Measurements from ENCODE around the gene NKX1-1.
"Not testable (repeated sequence)": the region's sequence is repeated elsewhere in the genome, so short reads cannot be mapped to it uniquely, and the experiment has no call there.

Gene NKX1-1

DNA sequence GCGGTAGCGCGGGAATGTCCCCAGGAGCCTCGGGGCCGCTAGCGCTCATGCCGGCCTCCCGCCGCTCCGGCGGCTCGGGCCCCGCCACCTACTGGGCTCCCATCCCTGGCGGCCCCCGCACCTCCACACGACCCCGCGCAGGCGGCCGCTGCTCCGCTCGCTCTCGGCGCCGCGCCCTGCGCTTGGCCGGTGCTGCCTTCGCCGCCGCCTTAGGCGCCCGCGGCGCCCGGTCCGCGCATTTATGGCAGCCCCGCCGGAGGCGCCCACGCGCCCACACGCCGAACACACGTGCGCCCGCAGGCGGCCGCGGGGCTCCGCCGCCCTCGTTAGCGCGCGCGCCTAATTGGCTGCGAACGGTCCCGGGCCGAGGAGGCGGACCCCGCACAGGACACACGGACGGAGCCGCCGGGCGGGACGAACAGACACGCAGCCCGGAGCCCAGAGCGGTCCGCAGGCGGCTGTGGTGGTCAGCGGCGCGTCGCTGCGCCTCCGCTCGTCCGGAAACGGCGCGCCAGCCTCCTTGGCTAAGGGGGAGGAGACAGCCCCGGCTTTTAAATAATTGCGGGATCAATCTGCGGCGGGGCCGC, at the start of gene NKX1-1:
TSS of gene NKX1-1 (minus strand) at position 49 of the 587 bp plus-strand sequence. CDS start at position 49, 0 bp downstream.
- DNase-seq: no peak

GRCh38 chr4:1453731-1454130, 47.5 kb upstream of the NKX1-1 start:
- DNase-seq: no peak

- DNase-seq: no peak
Observed at GRCh38 chr4:1452431-1453051, 46.3 kb upstream of the NKX1-1 start.

DNA sequence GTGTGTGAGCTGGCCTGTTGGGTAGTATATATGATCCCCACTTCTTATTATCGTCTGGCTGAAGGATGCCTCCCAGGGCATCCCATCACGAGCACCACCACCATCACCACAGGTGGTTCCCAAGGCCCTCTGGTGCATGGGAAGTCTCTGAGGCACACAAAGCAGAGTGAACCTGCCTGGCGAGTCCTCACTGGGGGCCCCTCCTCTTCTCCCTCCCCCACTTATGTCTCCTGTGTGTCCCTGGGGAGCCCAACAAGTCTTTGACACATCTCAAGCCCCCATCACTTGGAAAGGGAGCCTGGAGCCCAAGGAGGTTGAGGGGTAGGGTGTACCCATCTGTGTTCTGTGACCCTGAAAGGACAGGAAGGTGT, 45.5 kb upstream of the NKX1-1 start:
- DNase-seq: no peak

DNA sequence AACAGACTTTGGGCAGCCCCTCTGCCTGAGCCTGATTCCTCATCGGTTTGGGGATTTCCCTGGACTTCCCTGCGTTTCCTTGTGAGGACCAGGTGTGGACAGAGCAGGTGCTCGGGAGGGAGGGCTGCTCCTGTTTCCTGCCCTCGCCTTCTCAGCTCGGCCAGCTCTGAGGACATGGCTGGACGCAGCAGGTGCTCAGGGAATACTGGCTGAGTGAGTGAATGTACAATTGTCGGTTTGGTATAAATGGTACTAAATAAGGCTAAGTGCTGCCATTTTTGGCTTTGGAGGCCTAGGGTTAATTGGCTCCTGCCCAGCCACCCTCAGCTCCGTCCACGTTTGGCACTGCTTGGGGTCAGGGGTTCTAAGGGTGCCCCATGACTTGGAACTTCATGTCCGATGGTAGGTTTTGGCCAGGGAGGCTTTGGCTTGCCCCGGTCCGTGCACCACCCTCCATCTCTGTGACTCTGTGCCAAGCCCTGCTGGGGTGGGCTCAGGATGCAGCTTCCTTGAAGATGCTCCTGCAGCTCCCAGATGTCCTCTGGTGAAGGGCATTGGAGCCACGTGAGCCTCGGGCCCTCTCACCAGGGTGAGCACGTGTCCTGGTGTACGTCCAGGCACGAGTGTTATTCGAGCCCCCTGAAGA, 45.0 kb upstream of the NKX1-1 start:
- DNase-seq: no peak

DNA sequence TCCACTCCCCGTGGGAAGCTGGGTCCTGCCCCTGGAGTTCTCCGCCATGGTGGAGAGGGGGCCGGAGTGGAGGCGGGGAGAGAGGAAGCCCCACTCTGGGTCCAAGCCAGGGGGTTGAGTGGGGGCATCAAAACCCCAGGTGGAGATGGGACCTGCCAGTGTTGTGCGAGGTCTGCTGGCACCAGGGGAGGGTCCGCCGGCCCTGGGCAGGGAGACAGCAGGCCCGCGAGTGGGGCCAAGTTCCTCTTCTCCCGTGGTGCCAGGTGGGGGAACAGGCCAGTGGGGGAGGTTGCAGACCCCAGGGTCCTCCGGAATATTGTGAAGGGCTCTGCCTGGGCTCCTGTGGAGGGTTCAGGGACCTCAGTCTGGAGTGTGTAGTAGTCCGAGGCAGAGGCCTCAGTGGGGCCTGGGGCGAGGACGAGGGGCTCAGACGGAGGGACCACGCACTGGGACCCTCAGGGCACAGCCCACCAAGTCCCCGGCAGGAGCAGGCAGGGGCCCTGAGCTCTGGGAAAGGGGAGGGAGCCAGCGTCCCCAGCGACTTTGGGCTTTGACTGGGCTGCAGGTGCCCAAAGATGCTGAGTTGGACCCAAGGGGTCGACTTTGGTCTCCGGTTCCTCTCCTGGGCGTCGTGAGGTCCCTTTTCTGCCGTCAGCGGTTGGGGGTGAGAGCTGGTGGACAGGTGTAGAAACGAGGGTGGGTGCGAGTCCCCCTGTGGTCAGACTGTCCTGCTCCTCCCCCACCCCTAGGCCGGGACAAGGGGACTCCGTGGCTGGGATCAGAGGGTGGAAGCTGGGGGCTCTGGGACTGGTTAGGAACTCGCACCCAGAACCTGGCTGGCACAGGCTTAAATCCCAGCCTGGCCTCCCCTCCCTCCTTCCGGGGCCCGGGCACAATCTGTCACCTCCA, 43.8 kb upstream of the NKX1-1 start:
- DNase-seq: no peak

DNA sequence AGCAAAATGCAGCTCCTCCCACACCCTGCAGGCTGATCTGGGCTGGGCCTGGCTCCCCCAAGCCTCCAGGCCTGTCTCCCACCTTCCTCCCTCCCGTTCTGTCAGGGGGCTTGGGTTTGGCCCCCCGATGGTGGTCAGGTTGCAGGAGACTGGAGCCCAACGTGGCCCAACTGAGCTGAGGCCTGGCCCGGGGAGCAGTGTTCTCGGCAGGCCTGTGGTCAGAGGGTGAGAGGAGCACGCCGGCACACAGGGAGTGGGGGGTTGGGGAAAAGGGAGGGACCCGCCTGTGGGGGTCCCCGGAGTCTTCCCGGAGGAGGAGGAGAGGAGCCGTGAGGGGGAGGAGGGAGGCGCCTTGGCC, 43.2 kb upstream of the NKX1-1 start:
- no peak for DNase-seq

GRCh38 chr4:1448589-1449420, 42.6 kb upstream of the NKX1-1 start:
- no peak for DNase-seq

- DNase-seq: no peak
Observed at GRCh38 chr4:1447676-1448588, 41.7 kb upstream of the NKX1-1 start.

DNA sequence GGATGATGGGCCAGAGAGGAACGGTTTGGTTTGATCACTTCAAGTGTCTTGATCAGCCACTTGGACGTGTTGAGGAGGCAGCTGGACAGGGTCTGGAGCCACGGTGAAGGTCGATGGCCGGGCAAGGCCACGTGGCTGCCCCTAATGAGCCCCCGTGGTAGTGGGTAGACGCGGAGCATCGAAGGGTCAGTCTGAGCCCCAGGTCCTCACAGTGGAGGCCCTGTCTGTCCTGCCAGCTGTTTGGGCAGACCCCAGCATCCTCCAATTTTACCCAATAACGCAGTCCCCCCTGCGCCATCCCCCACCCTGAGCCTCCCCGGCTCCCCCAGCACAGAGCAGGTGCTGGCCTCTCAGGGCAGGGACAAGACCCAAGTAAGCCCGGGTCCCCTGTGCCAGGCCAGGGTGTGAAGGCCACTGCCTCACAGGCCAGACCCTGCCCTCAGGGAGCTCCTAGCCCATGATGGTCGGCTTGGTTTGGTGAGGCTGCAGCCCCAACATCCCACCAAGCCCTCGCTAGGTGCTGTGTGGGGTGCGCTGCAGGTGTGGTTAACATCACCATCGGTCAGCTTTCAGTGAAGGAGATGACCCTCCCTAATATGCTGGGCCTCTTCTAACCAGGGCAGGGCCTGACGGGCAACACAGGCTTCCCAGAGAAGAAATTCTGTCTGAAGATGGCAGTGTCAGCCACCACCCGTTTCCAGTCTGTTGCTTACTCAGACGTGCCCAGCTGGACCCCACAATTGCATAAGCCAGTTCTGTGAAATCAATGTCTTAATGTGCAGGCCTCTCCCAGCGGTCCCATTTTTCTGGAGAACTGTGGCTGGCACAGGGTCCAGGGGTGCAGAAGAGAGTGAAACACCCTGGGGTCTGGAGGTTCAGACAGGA, 40.5 kb upstream of the NKX1-1 start:
- no peak for DNase-seq

GRCh38 chr4:1445716-1446445, 39.6 kb upstream of the NKX1-1 start:
- no peak for DNase-seq

- not testable (repeated sequence) for DNase-seq
Observed at GRCh38 chr4:1443688-1444172, 37.5 kb upstream of the NKX1-1 start.

DNA sequence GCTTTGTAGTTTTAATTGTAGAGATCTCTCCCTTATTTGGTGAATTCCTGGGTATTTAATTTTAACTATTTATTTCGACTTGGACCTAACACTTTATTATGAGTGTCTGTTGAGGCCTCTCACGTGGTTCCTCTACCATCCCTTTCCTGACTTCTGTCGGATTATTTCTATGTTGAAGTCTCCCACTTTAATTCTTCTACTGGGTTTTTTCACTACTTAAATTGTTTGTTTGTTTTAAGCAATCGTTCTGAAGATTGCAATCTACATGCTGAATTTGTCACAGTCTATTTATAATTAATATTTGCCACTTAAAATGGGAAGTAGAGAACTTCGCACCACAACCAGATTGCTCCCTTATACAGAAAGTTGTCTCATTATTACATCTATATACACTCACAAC, 20.8 kb upstream of the NKX1-1 start:
- DNase-seq: no peak

- DNase-seq: no peak
Observed at GRCh38 chr4:1421657-1422056, 15.4 kb upstream of the NKX1-1 start.

- no peak for DNase-seq
Observed at GRCh38 chr4:1419708-1420107, 13.5 kb upstream of the NKX1-1 start.

GRCh38 chr4:1418494-1419285, 12.4 kb upstream of the NKX1-1 start:
- DNase-seq: no peak

GRCh38 chr4:1417522-1418390, 11.5 kb upstream of the NKX1-1 start:
- no peak for DNase-seq

DNA sequence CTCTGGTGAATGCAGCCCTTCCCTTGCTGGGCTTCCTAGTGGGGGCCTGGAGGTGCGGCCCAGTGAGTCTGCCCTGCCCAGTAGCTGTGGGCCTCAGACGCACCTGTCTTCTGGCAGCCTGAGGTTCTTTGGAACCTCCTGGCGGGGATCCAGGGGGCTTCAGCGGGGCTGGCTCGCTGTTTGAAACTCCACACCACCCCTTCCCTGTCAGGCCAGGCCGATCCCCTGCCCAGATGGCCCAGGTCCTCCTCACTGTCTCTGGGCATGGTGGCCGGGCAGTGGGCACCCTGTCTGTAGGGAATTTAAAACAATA, 10.7 kb upstream of the NKX1-1 start:
- no peak for DNase-seq

Data from stimulated activated CD4-positive, alpha-beta T cell treated with anti-CD3 and anti-CD28 coated beads, Interleukin-4, amount 100 ng/mL, for 4 hours (primary cell).